ENCODE measurements around the gene ISM1.

ISM1 gene

GRCh38 chr20:13261460-13262301, 40.6 kb downstream of the ISM1 start:
- no peak overlapping the region for H3K27ac ChIP-seq (ENCODE audit: low read length)
- H3K4me1 ChIP-seq (ENCODE audit: control insufficient read depth in 1 of 2, insufficient read depth in 2 of 2, low read length in 2 of 2), result no peaks in the 10 kb centered on the region
- no peaks in the 10 kb centered on the region for H3K9me3 ChIP-seq (ENCODE audit: control insufficient read depth in 1 of 2, low read length in 2 of 2)
- H3K27me3 ChIP-seq (ENCODE audit: low read depth, low read length), result no peaks in the 10 kb centered on the region
- H3K4me3 ChIP-seq (ENCODE audit: low read depth in 1 of 2, low read length in 2 of 2), result no peak overlapping the region
- H3K36me3 ChIP-seq (ENCODE audit: control insufficient read depth in 1 of 2, insufficient read depth in 2 of 2, low read length in 2 of 2), result no peaks in the 10 kb centered on the region

- no peaks in the 10 kb centered on the region for H3K27me3 ChIP-seq (ENCODE audit: low read depth, low read length)
- no peaks in the 10 kb centered on the region for H3K4me1 ChIP-seq (ENCODE audit: control insufficient read depth in 1 of 2, insufficient read depth in 2 of 2, low read length in 2 of 2)
- no peaks in the 10 kb centered on the region for H3K36me3 ChIP-seq (ENCODE audit: control insufficient read depth in 1 of 2, insufficient read depth in 2 of 2, low read length in 2 of 2)
- H3K4me3 ChIP-seq (ENCODE audit: low read depth in 1 of 2, low read length in 2 of 2), result no peak overlapping the region
- no peaks in the 10 kb centered on the region for H3K9me3 ChIP-seq (ENCODE audit: control insufficient read depth in 1 of 2, low read length in 2 of 2)
- H3K27ac ChIP-seq (ENCODE audit: low read length), result no peak overlapping the region
Observed at GRCh38 chr20:13262302-13262650, 41.2 kb downstream of the ISM1 start.

GRCh38 chr20:13262671-13263360, 41.7 kb downstream of the ISM1 start:
- no peak overlapping the region for H3K4me3 ChIP-seq (ENCODE audit: low read depth in 1 of 2, low read length in 2 of 2)

DNA sequence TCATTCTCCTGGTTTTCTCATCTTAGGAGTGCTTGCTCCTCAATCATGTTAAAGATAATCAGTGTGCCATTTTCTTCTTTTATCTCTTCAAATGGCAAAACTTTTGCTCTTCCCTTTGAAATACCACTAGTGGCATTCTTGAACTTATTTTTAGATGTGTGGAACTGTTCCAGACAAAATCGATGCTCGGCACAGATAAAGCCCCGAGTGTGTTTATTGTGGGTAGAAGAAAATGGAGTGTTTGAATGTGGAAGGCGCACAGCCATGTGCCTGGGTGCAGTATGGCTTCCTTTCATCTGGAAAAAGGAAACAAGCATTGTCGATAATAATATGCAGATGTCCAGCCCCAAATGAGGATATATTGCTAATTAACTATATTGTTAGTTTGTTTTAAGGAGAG, 42.4 kb downstream of the ISM1 start:
- H3K27me3 ChIP-seq (ENCODE audit: low read depth, low read length), result no peaks in the 10 kb centered on the region
- H3K36me3 ChIP-seq (ENCODE audit: control insufficient read depth in 1 of 2, insufficient read depth in 2 of 2, low read length in 2 of 2), result no peaks in the 10 kb centered on the region
- no peak overlapping the region for H3K4me3 ChIP-seq (ENCODE audit: low read depth in 1 of 2, low read length in 2 of 2)
- no peaks in the 10 kb centered on the region for H3K4me1 ChIP-seq (ENCODE audit: control insufficient read depth in 1 of 2, insufficient read depth in 2 of 2, low read length in 2 of 2)
- no peak overlapping the region for H3K27ac ChIP-seq (ENCODE audit: low read length)
- no peaks in the 10 kb centered on the region for H3K9me3 ChIP-seq (ENCODE audit: control insufficient read depth in 1 of 2, low read length in 2 of 2)

More at GRCh38 chr20:13262671-13263360, 41.7 kb downstream of the ISM1 start:
- Histone ChIP-seq H3K27ac (ENCODE audit: low read length) (no peak overlapping the region), H3K4me1 (ENCODE audit: control insufficient read depth in 1 of 2, insufficient read depth in 2 of 2, low read length in 2 of 2) (no peaks in the 10 kb centered on the region), H3K27me3 (ENCODE audit: low read depth, low read length) (no peaks in the 10 kb centered on the region), H3K9me3 (ENCODE audit: control insufficient read depth in 1 of 2, low read length in 2 of 2) (no peaks in the 10 kb centered on the region), H3K36me3 (ENCODE audit: control insufficient read depth in 1 of 2, insufficient read depth in 2 of 2, low read length in 2 of 2) (no peaks in the 10 kb centered on the region)

DNA sequence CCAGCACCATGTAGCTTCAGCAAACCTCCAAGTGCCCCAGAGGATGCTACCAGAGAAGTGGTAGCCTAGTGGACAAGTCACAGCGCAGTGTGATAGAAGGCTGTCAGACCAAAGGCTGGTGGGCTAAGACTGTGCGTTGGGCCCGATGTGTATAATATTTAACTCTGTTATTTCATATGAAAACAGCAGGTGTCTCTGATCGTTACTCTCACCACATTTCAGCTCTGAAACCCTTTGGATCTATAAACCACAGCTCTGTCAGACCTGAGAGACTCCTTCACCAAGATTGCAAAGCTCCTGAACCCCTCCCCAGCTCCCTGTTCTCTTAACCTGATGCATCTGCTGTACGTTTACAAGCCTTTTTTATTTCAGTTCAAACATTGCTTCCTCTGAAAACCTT, 43.8 kb downstream of the ISM1 start:
- Histone ChIP-seq H3K36me3 (ENCODE audit: control insufficient read depth in 1 of 2, insufficient read depth in 2 of 2, low read length in 2 of 2) (no peaks in the 10 kb centered on the region), H3K9me3 (ENCODE audit: control insufficient read depth in 1 of 2, low read length in 2 of 2) (no peaks in the 10 kb centered on the region), H3K27me3 (ENCODE audit: low read depth, low read length) (no peaks in the 10 kb centered on the region), H3K4me1 (ENCODE audit: control insufficient read depth in 1 of 2, insufficient read depth in 2 of 2, low read length in 2 of 2) (no peaks in the 10 kb centered on the region), H3K4me3 (ENCODE audit: low read depth in 1 of 2, low read length in 2 of 2) (no peak overlapping the region), H3K27ac (ENCODE audit: low read length) (no peak overlapping the region)

GRCh38 chr20:13265941-13266340, 44.9 kb downstream of the ISM1 start:
- Histone ChIP-seq H3K9me3 (ENCODE audit: control insufficient read depth in 1 of 2, low read length in 2 of 2) (no peaks in the 10 kb centered on the region), H3K4me3 (ENCODE audit: low read depth in 1 of 2, low read length in 2 of 2) (no peak overlapping the region), H3K27me3 (ENCODE audit: low read depth, low read length) (no peaks in the 10 kb centered on the region), H3K27ac (ENCODE audit: low read length) (no peak overlapping the region), H3K4me1 (ENCODE audit: control insufficient read depth in 1 of 2, insufficient read depth in 2 of 2, low read length in 2 of 2) (no peaks in the 10 kb centered on the region), H3K36me3 (ENCODE audit: control insufficient read depth in 1 of 2, insufficient read depth in 2 of 2, low read length in 2 of 2) (no peaks in the 10 kb centered on the region)

- H3K9me3 ChIP-seq (ENCODE audit: control insufficient read depth in 1 of 2, low read length in 2 of 2), result no peaks in the 10 kb centered on the region
- H3K4me3 ChIP-seq (ENCODE audit: low read depth in 1 of 2, low read length in 2 of 2), result no peak overlapping the region
- H3K4me1 ChIP-seq (ENCODE audit: control insufficient read depth in 1 of 2, insufficient read depth in 2 of 2, low read length in 2 of 2), result no peaks in the 10 kb centered on the region
- H3K27me3 ChIP-seq (ENCODE audit: low read depth, low read length), result no peaks in the 10 kb centered on the region
- H3K27ac ChIP-seq (ENCODE audit: low read length), result no peak overlapping the region
- no peaks in the 10 kb centered on the region for H3K36me3 ChIP-seq (ENCODE audit: control insufficient read depth in 1 of 2, insufficient read depth in 2 of 2, low read length in 2 of 2)
Observed at GRCh38 chr20:13267231-13267630, 46.2 kb downstream of the ISM1 start.

GRCh38 chr20:13268953-13269352, 47.9 kb downstream of the ISM1 start:
- Histone ChIP-seq H3K36me3 (ENCODE audit: control insufficient read depth in 1 of 2, insufficient read depth in 2 of 2, low read length in 2 of 2) (no peaks in the 10 kb centered on the region), H3K27me3 (ENCODE audit: low read depth, low read length) (no peaks in the 10 kb centered on the region), H3K4me3 (ENCODE audit: low read depth in 1 of 2, low read length in 2 of 2) (no peak overlapping the region), H3K4me1 (ENCODE audit: control insufficient read depth in 1 of 2, insufficient read depth in 2 of 2, low read length in 2 of 2) (no peaks in the 10 kb centered on the region), H3K27ac (ENCODE audit: low read length) (no peak overlapping the region), H3K9me3 (ENCODE audit: control insufficient read depth in 1 of 2, low read length in 2 of 2) (no peaks in the 10 kb centered on the region)

- Histone ChIP-seq H3K27ac (ENCODE audit: low read length) (no peak overlapping the region), H3K36me3 (ENCODE audit: control insufficient read depth in 1 of 2, insufficient read depth in 2 of 2, low read length in 2 of 2) (no peaks in the 10 kb centered on the region), H3K4me1 (ENCODE audit: control insufficient read depth in 1 of 2, insufficient read depth in 2 of 2, low read length in 2 of 2) (no peaks in the 10 kb centered on the region), H3K9me3 (ENCODE audit: control insufficient read depth in 1 of 2, low read length in 2 of 2) (no peaks in the 10 kb centered on the region), H3K4me3 (ENCODE audit: low read depth in 1 of 2, low read length in 2 of 2) (no peak overlapping the region), H3K27me3 (ENCODE audit: low read depth, low read length) (no peaks in the 10 kb centered on the region)
Observed at GRCh38 chr20:13270211-13270610, 49.1 kb downstream of the ISM1 start.

- Histone ChIP-seq H3K36me3 (ENCODE audit: control insufficient read depth in 1 of 2, insufficient read depth in 2 of 2, low read length in 2 of 2) (no peaks in the 10 kb centered on the region), H3K27me3 (ENCODE audit: low read depth, low read length) (no peaks in the 10 kb centered on the region), H3K9me3 (ENCODE audit: control insufficient read depth in 1 of 2, low read length in 2 of 2) (no peaks in the 10 kb centered on the region), H3K4me3 (ENCODE audit: low read depth in 1 of 2, low read length in 2 of 2) (no peak overlapping the region), H3K27ac (ENCODE audit: low read length) (no peak overlapping the region), H3K4me1 (ENCODE audit: control insufficient read depth in 1 of 2, insufficient read depth in 2 of 2, low read length in 2 of 2) (no peaks in the 10 kb centered on the region)
Observed at GRCh38 chr20:13271098-13271497, 50.0 kb downstream of the ISM1 start.

DNA sequence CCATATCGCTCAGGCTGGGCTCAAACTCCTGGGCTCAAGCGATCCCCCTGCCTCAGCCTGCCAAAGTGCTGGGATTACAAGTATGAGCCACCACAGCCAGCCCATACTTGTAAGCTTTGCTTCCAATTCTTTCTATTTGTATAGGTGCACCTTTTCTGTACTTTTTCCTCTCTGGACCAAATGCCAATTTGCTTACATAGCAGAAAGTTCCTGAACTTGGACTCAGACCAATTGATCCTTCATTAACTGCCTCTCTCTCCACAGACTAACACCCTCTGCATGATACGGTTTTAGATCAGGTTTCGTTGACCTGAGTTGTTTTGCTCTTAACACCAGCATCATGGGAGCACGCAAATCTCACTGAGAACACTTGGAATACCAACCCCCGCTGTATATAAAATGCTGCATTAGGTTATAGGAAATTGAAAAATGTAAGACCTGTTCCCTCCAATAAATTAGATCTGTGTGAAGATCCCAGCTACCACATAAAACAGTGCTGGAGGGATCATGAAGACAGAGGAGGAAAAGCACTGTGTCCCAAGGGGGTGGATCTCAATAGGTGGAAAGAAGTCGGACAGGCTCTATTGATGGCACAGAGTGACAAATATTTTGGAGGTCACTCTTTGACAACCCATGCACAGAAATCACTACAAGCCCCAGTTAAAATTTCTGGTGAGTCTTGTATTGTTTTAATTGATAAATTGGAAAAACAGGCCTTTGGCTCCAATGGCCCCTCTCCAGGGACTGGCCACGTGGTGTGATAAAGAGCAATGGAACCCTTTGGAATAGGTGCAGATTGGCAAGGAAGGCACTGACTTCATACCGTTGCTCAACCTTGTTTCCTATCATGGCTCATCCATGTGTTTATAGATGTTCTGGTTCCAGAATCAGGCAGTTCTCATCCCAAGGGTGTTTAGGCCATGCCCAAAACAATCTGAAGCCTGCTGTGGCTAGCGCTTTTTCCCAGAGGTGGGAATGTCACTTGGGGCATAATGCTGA, 51.2 kb downstream of the ISM1 start:
- H3K27ac ChIP-seq (ENCODE audit: low read length), result no peak overlapping the region
- H3K4me1 ChIP-seq (ENCODE audit: control insufficient read depth in 1 of 2, insufficient read depth in 2 of 2, low read length in 2 of 2), result no peaks in the 10 kb centered on the region
- H3K36me3 ChIP-seq (ENCODE audit: control insufficient read depth in 1 of 2, insufficient read depth in 2 of 2, low read length in 2 of 2), result no peaks in the 10 kb centered on the region
- H3K27me3 ChIP-seq (ENCODE audit: low read depth, low read length), result no peaks in the 10 kb centered on the region
- H3K4me3 ChIP-seq (ENCODE audit: low read depth in 1 of 2, low read length in 2 of 2), result no peak overlapping the region
- H3K9me3 ChIP-seq (ENCODE audit: control insufficient read depth in 1 of 2, low read length in 2 of 2), result no peaks in the 10 kb centered on the region
